Eye (tissue), 1 donor: ENCODE data around the gene HES7.
"Not testable (repeated sequence)": the region's sequence is repeated elsewhere in the genome, so short reads cannot be mapped to it uniquely, and the experiment has no call there.

ENCODE experiments used
- DNase-seq: peaks from one replicate; pipeline ENCODE4 v3.0.0-alpha.2; 2015

Gene HES7

DNA sequence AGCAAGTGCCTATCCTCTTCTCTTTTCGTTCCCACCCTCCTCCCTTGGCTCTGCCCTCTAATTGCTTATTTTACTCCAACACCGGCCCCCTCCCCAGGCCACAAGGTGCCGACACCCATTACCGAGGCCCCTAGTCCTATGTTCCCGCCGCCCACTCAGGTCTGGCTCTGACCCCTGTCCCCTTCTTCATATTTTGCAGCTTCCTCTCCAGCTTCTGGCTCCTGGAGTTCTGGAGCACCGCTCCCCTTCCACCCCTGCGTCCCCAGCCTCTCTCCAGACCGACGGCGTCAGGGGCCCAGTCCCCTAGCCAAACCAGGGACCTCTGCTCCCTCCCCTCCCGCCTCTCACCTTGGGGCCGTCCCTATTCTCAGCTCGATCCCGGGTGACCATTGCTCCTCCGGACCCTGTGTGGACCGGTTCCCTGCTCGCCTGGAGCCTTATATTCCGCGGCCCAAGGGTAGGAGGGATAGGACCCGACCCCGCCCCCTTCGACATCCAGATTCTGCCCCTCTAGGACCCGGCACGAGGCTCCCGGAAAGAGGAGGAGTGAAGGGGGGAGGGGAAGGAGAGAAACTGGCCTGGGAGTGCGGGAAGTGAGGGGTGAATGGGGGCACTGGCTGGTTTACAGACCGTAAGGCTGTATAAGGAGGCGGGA, at the start of gene HES7:
HES7 (minus strand) TSS at position 412 of the 655 bp plus-strand sequence; CDS start at position 390, 22 bp downstream.
- peak; percentile 46 for DNase-seq

DNA sequence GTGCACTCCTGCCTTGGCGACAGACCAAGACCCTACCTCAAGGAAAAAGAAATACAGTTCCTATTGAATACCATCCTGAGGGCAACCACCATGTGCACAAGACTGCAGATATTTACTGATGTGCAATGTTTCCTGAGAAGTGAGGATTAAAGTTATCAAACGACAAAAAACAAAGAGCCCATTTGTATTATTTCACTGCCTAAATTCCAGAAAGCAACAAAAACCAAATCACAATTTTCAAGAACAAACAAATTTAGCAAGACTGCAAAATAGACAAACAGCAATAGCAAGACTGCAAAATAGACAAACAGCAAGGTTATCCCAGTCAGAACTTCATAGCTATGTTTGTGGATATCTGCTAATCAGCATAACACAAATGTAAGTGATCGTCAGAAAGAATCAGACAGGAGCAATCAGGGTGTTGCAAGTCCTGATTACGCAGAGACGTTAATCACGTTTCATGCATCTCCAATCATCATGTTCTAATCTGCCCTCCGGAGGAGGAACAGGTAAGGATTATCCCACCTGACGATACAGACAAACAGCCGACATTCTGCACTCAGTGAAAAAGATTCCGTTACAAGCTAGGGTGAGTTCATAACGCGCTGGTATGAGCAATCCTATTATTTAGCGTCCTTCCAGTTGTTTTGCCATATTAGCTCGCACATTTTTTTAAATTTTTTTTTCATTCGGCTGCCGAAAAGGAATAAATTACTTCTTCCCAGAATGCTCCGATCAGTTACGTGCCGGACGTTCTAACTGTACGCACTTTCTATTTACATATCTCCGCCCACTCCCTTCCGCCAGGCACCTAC, 49.4 kb upstream of the HES7 start:
- DNase-seq = peak; percentile 97

DNA sequence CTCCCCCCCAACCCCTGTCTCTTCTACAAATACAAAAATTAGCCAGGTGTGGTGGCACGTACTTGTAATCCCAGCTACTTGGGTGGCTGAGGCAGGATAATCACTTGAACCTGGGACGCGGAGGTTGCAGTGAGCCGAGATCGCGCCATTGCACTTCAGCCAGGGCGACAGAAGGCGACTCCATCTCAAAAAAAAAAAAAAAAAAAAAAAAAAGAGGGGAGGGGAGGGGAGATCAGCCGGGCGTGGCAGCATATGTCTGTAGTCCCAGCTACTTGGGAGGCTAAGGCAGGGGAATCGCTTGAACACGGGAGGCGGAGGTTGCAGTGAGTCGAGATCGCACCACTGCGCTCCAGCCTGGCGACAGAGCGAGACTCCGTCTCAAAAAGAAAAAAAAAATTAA, 46.3 kb upstream of the HES7 start:
- not testable (repeated sequence) for DNase-seq

DNA sequence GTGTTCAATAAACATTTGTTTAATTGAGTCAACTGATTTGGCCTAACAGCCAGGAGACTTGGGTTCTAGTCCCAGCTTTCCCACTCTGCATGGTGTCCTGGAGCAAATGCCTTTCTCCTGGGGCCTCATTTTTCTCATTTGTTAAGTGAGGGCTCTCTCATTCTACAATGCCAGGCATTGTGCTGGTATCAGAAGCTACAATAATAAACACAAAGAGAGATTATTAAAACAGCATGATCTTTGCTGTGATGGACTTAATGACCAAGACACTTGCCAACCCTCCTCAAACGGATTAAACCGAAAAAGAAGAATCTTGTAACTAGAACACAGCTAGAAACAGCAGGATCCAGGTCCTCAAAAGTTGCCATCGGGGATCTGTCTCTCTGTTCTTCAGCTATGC, 43.6 kb upstream of the HES7 start:
- DNase-seq = no peak

DNA sequence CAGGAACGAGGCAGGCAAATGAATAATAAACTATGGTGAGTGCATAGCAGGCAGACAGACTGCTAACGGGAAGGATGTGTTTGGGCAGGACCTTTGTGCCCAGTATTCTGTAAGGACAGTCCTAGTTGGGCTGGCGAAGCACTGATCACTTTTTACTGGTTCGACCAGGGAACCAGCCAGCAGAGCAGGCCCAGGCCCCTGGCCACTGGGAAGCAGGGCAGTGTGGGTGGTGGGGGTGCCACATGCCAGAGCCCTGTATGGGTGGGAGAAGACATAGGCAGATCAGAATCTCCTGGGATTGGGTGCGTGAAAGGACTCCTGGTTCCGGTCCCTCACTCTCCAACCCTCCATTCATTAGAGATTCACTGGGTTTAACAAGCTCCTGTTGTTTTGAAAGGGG, 42.8 kb upstream of the HES7 start:
- no peak for DNase-seq

DNA sequence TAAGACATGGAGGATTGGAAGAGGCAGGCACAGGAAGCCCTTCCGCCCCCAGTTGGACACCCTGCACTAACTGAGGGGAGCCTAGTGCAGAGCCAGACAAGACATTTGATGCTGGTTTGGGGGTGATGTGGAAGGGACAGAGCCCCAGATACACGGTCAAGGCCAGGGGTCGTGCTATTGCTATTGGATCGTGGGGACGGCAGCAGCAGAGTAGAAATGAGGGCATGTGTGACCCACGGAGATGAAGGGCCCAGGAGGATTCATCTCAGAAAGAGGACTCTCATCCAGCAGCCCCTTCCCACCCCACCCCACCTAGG, 40.9 kb upstream of the HES7 start:
- no peak for DNase-seq

DNA sequence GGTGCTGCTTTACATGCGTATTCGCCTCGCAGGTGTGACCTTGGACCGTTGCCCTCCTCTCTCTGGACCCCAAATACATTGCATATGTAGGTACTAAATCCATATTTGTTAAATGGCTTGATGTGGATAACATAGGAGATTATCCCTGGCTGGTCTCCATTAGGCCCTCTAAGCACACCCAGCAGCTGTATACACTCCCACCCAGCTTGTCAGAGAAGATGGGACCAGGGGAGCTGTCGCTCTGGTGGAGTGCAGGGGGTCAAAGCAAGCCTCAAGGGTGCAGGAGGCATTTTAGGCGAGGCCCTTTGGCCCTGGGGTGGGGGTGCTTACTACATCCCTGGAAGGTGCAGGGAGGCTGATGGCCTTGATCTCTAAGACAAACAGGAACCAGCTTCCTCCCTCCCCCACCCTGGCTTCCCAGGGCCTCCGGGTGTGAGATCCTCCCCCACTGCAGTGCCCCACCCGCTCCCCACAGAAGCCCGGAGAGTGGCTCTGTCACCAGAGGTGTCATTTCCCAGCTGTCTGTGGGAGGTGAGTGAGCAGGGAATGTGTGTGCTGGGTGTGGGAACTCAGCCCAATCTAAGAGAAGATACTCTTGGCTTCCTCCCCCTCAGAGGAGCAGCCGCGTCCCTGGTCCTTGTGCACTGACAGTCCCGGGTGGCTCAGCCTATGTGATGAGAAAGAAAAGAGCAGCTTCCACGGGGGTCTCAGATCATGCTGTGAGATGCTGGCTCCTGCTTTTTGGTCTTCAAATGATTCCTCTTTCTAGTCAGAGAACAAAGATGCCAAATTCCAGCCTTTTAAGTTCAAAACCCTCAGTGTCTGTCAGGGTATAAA, 40.3 kb upstream of the HES7 start:
- DNase-seq = peak; percentile 76

DNA sequence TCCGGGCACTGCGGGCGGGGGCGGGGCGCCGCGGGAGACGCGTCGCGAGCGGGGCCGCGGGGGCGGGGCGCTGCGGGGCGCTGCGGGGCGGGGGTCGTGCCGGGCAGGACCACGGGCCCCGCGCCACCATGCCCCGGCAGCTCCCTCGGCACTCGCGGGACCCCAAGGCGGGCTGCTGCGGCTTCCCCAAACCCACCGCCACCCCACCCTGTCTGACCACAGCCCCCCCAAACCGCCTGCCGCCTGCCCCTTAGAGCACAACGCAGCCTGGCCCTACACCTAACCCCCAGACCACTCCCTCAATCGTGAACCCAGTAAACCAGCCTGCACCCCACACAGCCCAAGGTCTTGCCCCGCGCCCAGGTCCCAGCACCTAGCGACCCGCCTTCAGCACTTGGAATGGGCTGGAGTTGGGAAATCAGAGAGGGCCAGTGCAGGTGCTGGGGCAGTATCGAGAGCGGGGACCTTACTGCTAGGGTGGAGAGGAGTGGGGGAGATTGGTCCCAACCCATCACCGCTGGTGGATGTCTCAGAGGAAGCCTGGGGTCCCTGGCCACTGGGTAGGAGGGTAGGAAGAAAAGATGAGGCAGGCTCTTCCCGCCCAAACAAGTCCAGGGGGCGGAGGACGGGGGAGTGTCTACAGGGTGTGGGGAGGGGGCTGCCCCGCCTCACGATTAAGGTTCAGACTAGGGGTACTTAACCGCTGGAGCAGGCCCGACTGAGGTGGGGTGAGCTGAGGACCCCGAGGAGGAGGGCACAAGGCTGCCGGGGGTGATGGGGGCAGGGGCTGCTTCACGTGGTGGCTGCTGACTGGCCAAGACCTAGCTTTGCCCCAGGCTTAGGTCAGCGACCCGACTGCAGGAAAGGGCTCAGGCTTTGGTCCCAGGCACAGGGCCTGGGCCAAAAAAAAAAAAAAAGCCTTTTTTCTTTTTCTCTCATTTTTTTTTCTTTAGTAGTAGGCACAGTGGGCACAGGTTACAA, 39.4 kb upstream of the HES7 start:
- DNase-seq = peak; percentile 82

DNA sequence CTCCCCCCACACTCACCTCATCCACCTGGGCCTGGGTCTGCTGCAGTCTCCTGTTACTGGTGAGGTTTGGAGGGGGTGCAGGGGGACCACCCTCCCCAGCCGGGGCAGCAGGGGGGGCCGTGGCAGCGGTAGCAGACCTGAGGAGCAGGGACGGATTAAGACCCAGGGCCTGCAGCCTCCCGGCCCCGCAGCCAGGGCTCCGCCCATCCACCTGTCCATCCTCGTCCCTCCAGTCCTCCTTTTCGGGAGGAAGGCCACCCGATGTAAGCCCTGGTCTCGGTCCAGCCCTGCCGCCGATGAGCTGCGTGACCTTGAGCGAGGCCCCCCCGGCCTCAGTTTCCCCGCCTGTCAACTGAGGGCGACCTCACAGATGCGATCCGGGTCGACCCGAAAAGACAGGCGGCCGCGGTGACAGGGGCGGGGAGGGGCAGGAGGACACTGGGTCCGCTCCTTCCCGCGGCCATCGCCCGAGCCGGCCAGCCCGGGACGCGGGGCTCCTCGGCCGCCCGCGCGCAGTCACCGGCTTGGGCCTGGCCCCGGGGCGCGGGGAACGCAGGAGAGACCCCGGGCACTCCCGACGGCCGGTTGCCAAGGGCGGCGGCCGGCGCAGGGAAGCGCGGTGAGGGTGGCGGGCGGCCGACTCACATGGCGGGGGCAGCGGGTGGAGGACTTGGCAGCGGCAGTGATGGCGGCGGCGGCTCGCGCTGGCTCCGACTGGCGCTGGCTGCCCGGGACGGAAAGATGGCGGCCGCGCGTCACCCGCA, 38.5 kb upstream of the HES7 start, which contains the start of gene VAMP2:
VAMP2 (minus strand) TSS at position 716 of the 764 bp plus-strand sequence; CDS start at position 647, 69 bp downstream.
- peak; percentile 91 for DNase-seq

DNA sequence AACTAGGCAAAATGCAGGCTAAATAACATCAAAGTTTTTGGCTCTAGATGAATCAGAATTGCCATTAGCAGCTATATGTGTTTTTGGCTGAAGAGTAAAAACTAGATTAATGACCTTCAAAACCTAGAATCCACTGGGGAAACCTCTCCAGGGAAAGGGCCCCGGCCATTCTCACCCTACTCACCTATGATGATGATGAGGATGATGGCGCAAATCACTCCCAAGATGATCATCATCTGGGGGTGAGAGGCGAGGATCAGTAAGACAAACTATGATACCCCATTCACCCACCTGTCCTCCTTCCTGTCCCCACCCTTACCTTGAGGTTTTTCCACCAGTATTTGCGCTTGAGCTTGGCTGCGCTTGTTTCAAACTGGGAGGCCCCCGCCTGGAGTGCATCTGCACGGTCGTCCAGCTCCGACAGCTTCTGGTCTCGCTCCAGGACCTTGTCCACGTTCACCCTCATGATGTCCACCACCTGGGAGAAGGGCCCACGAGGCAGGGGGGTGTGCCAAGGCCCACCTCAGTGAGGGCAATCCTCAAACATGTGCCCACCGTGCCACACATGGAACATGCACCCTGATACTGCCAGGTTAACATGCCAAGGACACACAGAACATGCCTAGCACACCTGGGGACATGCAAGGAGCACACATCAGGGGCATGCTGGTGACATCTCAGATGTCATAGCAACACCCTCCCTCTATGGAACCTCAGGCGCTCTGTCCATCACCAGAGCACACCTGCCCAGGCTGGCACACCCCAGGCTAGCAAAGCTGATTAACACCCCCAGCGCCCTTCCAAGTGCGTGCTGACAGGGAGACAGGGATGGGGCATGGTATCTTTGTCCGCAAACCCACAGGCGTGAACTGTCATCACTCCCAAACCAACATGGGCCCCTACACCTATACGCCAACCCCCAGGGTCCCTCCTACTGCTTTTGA, 37.7 kb upstream of the HES7 start:
- no peak for DNase-seq

DNA sequence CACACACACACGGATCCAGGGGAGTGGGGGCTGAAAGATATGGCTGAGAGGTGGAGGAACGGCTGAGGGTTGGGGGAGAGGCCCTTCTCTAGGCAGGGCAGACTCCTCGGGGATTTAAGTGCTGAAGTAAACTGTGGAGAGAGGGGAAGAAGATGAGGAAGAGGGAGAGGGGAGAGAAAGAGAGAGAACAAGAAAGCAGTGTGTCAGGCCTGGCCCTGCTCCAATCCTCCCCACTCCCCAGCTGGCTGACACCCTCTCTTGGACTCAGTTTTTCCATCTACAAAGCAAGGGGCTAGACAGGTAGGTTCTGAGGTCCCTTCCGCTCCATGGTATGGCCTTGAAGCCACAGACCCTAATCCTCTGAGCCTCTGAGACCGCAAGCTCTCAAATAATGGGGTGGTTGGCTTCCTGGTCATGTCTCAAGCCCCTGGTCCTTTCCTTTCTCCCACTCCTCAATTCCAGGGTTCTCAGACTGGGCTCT, 36.9 kb upstream of the HES7 start:
- DNase-seq = no peak

DNA sequence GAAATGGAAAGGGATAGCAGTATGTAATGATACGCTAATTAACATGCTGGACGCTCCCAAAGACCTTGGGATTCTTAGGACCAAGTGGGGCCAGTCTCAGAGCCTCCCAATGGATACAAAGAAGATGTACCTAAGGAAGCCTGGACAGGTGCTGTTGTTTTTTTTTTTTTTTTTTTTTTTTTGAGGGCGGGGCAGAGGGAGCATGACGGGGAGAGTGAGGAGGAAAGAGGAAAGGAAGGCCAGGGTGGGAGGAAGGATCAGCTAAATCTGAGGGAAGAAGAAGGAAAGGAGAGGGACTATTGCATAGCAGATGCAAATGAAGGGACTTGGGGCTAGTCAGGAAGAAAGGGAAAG, 36.3 kb upstream of the HES7 start:
- no peak for DNase-seq

DNA sequence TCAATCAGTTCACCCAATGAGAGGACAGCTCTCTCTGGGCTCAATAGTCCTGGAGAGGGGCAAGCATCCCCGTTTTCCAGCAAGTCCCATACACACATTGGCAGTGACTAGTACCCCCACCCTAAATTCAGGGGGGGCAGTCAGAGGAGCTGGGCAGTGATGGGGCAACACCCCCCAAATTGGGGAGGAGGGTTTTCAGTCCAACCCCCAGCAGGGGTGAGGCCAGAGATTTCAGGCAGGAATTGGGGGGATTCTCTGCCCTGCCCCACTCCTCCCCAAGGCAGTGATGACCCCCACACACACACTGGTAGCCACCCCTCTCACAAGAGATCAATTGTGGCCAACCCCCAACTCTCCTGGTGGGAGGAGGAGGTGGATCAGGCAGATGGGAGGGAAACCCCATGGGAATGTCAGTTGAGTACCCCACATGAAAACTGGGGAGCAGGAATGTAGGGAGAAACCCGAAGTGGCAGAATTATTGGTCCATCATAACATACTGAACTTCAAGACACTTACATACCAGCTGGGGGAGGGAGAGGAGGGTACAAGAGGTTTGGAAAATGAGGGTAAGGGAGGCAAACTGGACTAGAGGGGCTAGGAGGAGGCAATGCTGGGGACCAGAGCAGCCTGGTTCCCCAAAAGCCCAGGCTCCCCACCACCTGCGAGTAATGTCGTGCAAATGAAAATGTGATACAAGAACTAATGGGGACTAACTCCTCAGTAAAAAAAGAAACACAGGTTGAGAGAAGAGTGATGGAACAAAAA, 35.7 kb upstream of the HES7 start:
- DNase-seq = no peak

DNA sequence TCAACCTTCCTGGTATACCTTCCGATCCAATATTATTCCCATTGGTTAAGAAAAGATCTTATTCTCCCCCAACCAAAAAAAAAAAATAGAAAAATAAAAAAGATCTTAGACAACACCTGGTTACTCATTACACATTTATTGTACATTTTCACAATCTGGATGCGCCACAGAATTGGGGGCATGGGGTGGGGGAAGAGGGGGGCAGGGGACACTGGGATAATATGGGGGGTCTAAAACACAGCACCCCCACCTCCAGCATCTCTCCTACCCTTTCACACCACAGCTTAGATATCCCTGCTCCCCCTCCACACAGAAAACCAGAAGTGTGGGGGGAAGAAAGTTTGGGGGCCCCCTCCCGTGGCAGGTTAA, 35.1 kb upstream of the HES7 start:
- no peak for DNase-seq

DNA sequence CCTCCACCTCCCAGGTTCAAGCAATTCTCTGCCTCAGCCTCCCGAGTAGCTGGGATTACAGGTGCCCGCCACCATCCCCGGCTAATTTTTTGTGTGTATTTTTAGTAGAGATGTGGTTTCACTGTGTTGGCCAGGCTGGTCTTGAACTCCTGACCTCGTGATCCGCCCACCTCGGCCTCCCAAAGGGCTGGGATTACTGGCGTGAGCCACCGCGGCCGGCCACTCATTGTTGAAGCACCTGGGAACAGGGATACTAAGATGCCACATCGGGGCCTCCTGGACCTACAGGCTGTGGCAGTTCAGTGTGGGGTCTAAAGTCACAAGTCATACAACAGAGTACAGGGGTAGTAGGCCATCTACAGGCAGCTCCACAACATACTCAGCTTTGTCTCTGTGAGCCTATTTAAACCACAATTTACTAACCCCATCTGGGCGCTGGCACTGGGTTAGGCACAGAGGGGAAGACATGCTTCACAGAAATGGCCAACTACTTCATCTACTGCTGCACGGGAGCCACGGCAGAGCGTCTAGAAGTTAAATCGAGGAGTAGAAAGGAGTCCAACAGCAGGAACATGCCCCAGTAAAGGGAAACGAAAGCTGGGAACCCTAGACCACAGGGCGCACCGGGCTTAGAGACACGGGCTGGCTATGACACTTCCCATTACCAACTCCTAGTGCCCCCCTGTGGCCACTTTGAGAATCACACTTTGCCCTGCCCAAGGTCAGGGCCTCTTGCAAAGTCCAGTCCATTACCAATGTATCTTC, 34.5 kb upstream of the HES7 start:
- peak; percentile 96 for DNase-seq

DNA sequence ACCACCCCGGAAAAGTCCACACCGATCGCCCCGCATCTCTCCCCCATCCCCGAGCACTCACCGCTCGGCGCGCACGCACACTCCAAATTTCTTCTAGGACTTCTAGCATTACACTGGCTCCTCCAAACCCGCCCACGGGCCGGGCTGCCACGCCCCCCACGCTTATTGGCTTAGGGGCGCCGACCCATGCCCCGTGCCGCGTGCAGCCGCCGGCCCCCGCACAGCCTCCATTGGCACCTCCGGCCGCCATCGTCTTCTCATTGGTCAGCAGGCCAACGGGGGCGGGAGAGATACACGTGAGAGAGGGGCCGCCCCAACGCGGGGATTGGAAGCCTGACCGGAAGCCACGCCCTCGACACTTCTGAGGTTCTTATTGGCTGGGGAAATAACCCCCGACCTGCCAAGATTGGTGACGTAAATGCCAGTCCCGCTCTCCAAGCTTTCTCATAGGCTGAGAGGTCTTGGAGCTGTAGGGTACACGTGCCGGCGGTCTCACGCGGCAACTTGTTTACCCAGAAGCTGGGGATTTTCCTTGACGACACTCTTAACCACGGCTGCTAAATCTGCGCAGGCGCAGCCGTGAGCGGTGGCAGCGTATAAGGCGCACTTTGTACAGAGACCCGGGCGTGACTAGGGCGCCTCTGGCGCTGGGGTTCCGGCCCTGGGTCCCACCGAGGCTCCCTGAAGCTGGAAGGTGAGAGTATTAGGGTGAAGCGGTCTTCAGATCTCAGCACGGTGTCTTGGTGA, 32.5 kb upstream of the HES7 start:
- peak; percentile 100 for DNase-seq

DNA sequence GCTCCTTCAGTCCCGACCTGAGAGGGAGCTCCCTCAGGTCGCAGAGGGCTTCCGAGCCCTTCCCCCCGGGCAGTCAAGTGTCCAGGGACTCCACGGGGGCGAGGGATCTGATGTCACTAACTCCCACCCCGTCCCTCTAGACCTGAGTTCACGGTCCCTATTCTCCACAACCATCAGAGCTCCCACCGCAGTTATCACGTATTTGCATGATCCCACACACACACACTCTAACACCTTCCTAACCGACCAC, 32.0 kb upstream of the HES7 start:
- DNase-seq = no peak
